Putamen (tissue), 1 donor: Measurements from ENCODE around the gene MARCHF4.
A peak's percentile ranks its signal among the peaks of the same experiment; 100 is the strongest.

Source experiments
- DNase-seq: peaks from one replicate; pipeline ENCODE4 v3.0.0-alpha.2; 2016; ENCODE audit warnings: low spot score

Gene MARCHF4

GRCh38 chr2:216349366-216349765 lies 22.9 kb downstream of the MARCHF4 start:
- DNase-seq, result no peak

DNA sequence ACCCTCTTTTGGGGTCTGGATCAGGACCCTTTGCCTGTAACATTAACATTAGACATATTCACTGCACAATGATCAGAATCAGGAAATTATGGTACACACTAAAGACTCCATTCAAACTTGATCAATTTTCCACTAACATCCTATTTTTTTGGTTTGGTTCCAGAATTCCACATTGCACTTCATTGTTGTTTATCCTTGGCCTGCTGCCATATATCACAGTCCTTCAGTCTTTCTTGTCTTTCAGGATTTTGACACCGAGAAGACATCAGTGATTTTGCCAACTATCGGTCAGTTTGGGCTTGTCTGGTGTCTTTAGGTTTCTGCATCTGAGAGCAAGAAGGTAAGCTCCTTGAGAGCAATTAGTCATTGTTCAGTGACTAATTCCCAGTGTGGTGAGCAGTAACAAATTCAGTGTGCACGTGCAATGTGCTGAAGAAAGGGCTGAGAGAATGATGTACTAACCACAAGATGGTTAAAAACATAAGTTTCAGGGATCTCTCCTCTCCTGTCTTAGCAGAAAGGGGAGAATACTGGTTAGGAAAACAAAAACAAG lies 23.5 kb downstream of the MARCHF4 start:
- no peak for DNase-seq

- no peak for DNase-seq
These were observed 25.5 kb downstream of the MARCHF4 start for GRCh38 chr2:216346781-216347180.

GRCh38 chr2:216345846-216346245 lies 26.4 kb downstream of the MARCHF4 start:
- no peak for DNase-seq

DNA sequence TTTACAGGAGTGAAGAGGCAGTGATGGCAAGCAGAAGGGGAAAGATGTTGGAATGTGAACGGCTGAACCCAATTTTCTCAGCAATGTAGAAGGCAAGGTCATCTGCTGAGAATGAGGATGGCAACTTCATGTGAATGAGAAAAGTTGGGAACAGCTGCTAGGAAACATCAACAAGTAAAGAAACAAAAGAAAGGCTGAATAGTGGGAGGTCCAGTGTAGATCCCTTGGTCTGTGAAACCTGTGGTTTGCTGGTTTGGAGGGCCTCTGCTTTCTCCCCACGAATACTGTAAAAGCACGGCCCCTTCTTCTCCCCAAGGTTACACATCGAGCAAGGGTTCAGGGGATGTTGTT lies 27.4 kb downstream of the MARCHF4 start:
- no peak for DNase-seq

DNA sequence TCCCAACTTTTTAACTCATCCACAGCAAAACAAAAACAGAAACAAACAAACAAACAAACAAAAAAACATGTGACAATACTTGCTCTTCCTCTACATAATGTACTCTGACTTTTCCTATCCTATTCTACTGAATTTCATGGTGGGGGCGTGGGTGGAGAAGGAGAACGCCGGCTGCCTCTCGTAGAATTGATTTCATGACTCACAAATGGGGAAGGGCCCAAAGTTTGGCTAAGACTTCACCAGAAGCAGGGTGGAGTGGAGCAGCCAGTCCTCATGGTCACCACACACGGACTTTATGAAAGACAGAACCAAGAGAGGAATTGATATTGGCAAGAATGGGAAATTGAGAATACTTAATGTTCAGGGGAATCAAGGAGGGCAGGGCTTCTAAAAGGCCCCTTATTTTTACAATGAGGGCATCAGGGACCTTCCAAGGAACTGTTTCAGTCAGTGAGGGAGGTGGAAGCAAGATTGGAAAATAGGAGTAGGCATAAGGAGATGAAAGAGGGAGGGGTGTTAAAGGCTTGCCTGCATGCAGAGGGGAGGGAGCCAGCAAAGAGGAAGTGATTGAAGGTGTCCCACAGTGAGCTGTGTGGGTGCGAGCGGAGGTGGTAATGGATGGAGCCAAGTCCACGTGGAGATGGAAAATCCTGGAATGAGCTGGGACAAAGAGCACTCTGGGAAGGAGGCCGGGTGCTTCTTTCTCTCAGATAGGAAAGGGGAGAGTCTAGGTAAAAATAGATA lies 27.9 kb downstream of the MARCHF4 start:
- no peak for DNase-seq

- no peak for DNase-seq
These were observed 28.9 kb downstream of the MARCHF4 start for GRCh38 chr2:216343221-216343980.

GRCh38 chr2:216341121-216341520 lies 31.2 kb downstream of the MARCHF4 start:
- DNase-seq, result no peak

GRCh38 chr2:216340280-216340631 lies 32.0 kb downstream of the MARCHF4 start:
- no peak for DNase-seq

DNA sequence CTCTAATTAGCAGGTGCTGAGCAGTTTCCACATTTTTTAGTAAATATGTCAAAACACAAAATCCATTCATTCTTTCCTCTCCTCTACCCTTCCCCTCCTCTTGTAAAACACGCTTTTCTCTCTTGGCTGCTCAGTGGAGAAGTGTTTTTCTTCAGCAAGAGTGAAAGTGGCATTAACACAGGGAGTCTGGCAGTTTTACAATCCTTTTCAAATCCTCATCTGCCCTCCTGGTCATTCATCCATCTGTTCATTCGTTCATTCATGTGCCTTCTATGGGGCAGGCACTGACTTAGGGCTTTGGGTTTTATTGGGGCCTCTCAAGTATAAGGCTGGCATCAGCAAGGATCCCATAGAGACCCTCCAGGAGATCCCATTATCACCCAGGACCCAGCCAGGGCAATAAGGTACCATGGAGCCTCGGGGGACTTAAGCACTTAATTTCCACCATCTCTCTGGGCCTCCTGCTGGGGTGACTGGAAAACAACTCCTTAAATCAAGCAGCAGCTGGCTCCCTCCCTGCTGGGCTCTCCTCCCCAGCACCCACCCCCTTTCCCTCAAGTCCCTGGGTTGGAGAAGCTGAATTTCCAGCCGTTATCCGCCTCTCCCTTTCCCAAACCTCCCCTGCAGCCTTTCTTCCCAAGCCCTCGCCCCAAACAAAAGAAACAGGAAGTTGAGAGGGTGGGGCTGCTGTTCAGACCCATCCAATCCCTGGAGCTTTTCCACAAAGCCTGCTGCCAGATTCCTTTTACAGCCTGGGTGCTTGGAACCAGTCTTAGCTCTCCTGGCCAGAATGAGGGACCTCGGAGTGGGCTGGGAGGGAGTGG lies 32.6 kb downstream of the MARCHF4 start:
- DNase-seq, result peak; percentile 16

DNA sequence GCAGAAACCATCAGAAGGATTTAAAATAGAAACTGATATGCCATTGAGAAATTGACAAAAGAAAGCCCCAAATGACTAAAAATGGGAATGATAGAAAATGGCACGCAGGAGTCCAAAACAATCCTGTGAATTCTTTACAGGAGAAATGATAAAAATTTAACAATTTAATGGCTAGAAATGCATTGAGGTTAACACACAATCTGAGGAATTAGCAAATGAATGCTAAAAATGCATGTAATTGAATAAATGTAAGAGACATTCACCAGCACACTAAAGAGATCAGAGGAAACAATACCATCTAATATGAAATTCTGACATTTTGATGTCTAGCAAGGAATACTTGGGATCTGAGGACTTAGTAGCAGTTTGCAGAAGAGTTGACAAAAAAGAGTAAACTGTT lies 37.0 kb downstream of the MARCHF4 start:
- DNase-seq, result no peak

DNA sequence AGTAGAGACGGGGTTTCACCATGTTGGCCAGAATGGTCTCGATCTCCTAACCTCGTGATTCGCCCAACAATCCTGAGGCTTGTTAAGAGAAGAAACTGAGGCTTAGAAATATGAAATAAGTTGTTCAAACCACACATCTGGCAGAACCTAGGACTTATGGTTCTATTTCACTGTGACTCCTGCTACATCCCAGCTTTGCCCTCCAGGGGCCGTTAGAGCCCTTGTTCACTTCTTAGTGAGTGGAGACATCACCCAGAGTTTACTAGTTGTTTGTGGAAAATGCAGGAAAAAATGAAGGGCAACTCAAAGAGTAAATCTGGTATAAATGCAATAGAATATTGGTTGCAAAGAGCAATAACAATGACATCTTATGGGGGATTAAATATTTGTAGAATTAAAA lies 43.9 kb downstream of the MARCHF4 start:
- no peak for DNase-seq

DNA sequence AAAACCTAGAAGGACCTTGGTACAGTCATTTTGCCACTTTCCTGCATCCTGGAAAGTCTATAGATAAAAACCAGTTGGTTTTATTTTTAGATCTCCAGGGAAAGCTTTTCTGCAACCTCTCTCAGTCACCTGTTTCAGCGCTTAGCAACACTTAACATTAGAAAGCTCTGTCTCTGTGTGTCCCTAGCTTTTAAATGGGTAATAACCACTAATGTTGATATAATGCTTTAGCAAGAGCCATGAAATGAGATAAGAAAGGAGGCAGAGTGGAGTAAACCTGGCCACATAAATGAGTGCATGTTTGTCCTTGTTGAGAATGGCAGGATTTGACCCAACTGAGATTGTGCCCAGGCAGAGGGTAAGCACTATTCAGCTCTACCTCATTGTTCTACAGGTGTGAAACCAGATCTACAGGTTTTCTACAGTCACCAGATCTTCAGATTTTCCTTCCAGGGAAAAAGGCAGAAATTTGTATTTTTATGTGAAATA lies 44.8 kb downstream of the MARCHF4 start:
- no peak for DNase-seq
